Measurements from ENCODE around the gene HDGFL2.

The HDGFL2 gene

GRCh38 chr19:4464815-4465581 is 7.1 kb upstream of the HDGFL2 start:
- DNase-seq (ENCODE audit: low read depth in 2 of 2, low spot score in 1 of 2), result no peak

GRCh38 chr19:4467835-4468234 is 4.3 kb upstream of the HDGFL2 start:
- DNase-seq (ENCODE audit: low read depth in 2 of 2, low spot score in 1 of 2), result no peak

GRCh38 chr19:4471403-4472173 is 509 bp upstream of the HDGFL2 start:
- peak; percentile 83 to 92 for DNase-seq (ENCODE audit: low read depth in 2 of 2, low spot score in 1 of 2)

- DNase-seq (ENCODE audit: low read depth in 2 of 2, low spot score in 1 of 2), result no peak
These were observed 1.1 kb downstream of the HDGFL2 start for GRCh38 chr19:4473011-4473762.

GRCh38 chr19:4473763-4474513 is 1.8 kb downstream of the HDGFL2 start:
- no peak for DNase-seq (ENCODE audit: low read depth in 2 of 2, low spot score in 1 of 2)

GRCh38 chr19:4474514-4475022 is 2.5 kb downstream of the HDGFL2 start:
- no peak for DNase-seq (ENCODE audit: low read depth in 2 of 2, low spot score in 1 of 2)

GRCh38 chr19:4477034-4477801 is 5.1 kb downstream of the HDGFL2 start:
- DNase-seq (ENCODE audit: low read depth in 2 of 2, low spot score in 1 of 2), result no peak

GRCh38 chr19:4482721-4483364 is 10.7 kb downstream of the HDGFL2 start:
- no peak for DNase-seq (ENCODE audit: low read depth in 2 of 2, low spot score in 1 of 2)

GRCh38 chr19:4483385-4483784 is 11.3 kb downstream of the HDGFL2 start:
- no peak for DNase-seq (ENCODE audit: low read depth in 2 of 2, low spot score in 1 of 2)

GRCh38 chr19:4487572-4487971 is 15.5 kb downstream of the HDGFL2 start:
- DNase-seq (ENCODE audit: low read depth in 2 of 2, low spot score in 1 of 2), result no peak

GRCh38 chr19:4488496-4488895 is 16.4 kb downstream of the HDGFL2 start:
- no peak for DNase-seq (ENCODE audit: low read depth in 2 of 2, low spot score in 1 of 2)

GRCh38 chr19:4491446-4491845 is 19.3 kb downstream of the HDGFL2 start:
- no peak for DNase-seq (ENCODE audit: low read depth in 2 of 2, low spot score in 1 of 2)

- no peak for DNase-seq (ENCODE audit: low read depth in 2 of 2, low spot score in 1 of 2)
These were observed 20.4 kb downstream of the HDGFL2 start for GRCh38 chr19:4492337-4493103.

- DNase-seq (ENCODE audit: low read depth in 2 of 2, low spot score in 1 of 2), result no peak
These were observed 21.2 kb downstream of the HDGFL2 start for GRCh38 chr19:4493104-4493928.

- DNase-seq (ENCODE audit: low read depth in 2 of 2, low spot score in 1 of 2), result no peak
These were observed 22.0 kb downstream of the HDGFL2 start for GRCh38 chr19:4493929-4494690.

GRCh38 chr19:4494691-4495064 is 22.6 kb downstream of the HDGFL2 start:
- no peak for DNase-seq (ENCODE audit: low read depth in 2 of 2, low spot score in 1 of 2)

GRCh38 chr19:4495471-4495870 is 23.4 kb downstream of the HDGFL2 start:
- no peak for DNase-seq (ENCODE audit: low read depth in 2 of 2, low spot score in 1 of 2)
